Prostate gland (tissue), 2 donors: ENCODE measurements around the gene IREB2. TPM values are rescaled to one million over a fixed set of nuclear protein-coding genes. Genes with fewer than 3 reads are reported as not detected.

Experiments
- DNase-seq: peaks from one replicate; pipeline ENCODE4 v3.0.0-alpha.2; 2019; ENCODE audit warnings: low spot score
- H3K27ac ChIP-seq, 2 donors: fragments of 200-600 bp; sonication (generic); 2 replicates each; pipeline ENCODE4 v1.5.1; 2017 to 2019
- H3K27me3 ChIP-seq: fragments of 200-600 bp; sonication (generic); replicated peaks from 2 replicates; pipeline ENCODE4 v1.5.1; 2019; ENCODE audit not compliant: insufficient read depth
- H3K36me3 ChIP-seq, 2 donors: fragments of 200-600 bp; sonication (generic); 1 replicate in 1 of 2; 2 replicates in 1 of 2; pipeline versions ENCODE4 v1.5.1 to v1.8.1; 2017 to 2019
- H3K4me1 ChIP-seq: fragments of 200-600 bp; sonication (generic); replicated peaks from 2 replicates; pipeline ENCODE4 v1.5.1; 2019
- H3K4me3 ChIP-seq, 2 donors: fragments of 200-600 bp; sonication (generic); 2 replicates each; pipeline ENCODE4 v1.5.1; 2017 to 2019
- H3K9me3 ChIP-seq: fragments of 200-600 bp; sonication (generic); 2 replicates; pipeline ENCODE4 v1.5.1; 2017
- CTCF ChIP-seq, 4 experiments: fragments of 200-600 bp in 2 of 4; fragments of 450-650 bp in 2 of 4; sonication (generic) in 2 of 4; IDR thresholded peaks; 1 replicate in 3 of 4; 2 replicates in 1 of 4; pipeline ENCODE4 v1.5.1; 2016 to 2019; ENCODE audit warnings: antibody characterized with exemption in 4 of 4, mild to moderate bottlenecking in 2 of 4, moderate library complexity in 2 of 4
- POLR2A ChIP-seq: fragments of 450-650 bp; IDR thresholded peaks from one replicate; pipeline ENCODE4 v1.6.1; 2016; ENCODE audit warnings: antibody characterized with exemption, mild to moderate bottlenecking
- POLR2AphosphoS5 ChIP-seq: sonication (generic); formaldehyde crosslinking; IDR thresholded peaks from one replicate; pipeline ENCODE4 v1.6.1; 2017; ENCODE audit warnings: antibody characterized with exemption
- WGBS: methylation state at CpG from one replicate; pipeline ENCODE4 v1.1.5; 2018; 5-methylcytosine and 5-hydroxymethylcytosine counted together
- intact Hi-C: fragments of 100-400 bp; cut with DNase I; formaldehyde crosslinking; loops from one replicate; pipeline ENCODE4 v1.14.2; 2022
- total RNA-seq, 2 donors: library from RNA; depleted of rRNA; stranded (reverse); fragments of >200 nt; gene quantifications; one replicate each; pipeline ENCODE4 v1.1.0, GENCODE V29; 2016

Gene IREB2
- total RNA-seq, 2 donors from 2014 or later = 30.5 to 39.0 TPM

- WGBS = 87% methylated on average over 2 of the region's 2 CpGs
- no peaks in the 10 kb centered on the region for H3K27me3 ChIP-seq
Measured at GRCh38 chr15:78445875-78446274, 7.9 kb downstream of the IREB2 start.

GRCh38 chr15:78446551-78446950, 8.5 kb downstream of the IREB2 start:
- no peak overlapping the region for H3K27ac ChIP-seq

More at GRCh38 chr15:78445875-78446274, 7.9 kb downstream of the IREB2 start:
- no peak for TF ChIP-seq POLR2A
- TF ChIP-seq CTCF (IDR thresholded peaks at IDR 0.05) = no peak
- no peak for TF ChIP-seq POLR2AphosphoS5
- no peak for DNase-seq
- Histone ChIP-seq H3K4me1 (peaks cover 7% of the 10 kb centered on the region), H3K4me3 (no peak overlapping the region), H3K36me3 (no peaks in the 10 kb centered on the region), H3K27ac (no peak overlapping the region), H3K9me3 (no peaks in the 10 kb centered on the region)
- intact Hi-C loops = loop anchor here (10.0 kb wide), 1 partner anchor 49 kb away; no protein-coding TSS in a partner anchor

GRCh38 chr15:78448441-78449219, 10.6 kb downstream of the IREB2 start:
- intact Hi-C loops = loop anchor here (10.0 kb wide), 1 partner anchor 46 kb away; no protein-coding TSS in a partner anchor
- DNase-seq = no peak
- H3K36me3 ChIP-seq = no peaks in the 10 kb centered on the region
- H3K27me3 ChIP-seq = no peaks in the 10 kb centered on the region
- H3K27ac ChIP-seq = peak overlapping the region; percentile 45 to 70
- peaks cover 10% of the 10 kb centered on the region for H3K4me1 ChIP-seq
- TF ChIP-seq CTCF (IDR thresholded peaks at IDR 0.05) (no peak), POLR2AphosphoS5 (no peak), POLR2A (no peak)
- no peak overlapping the region for H3K4me3 ChIP-seq
- WGBS = 44% methylated on average over 4 of the region's 4 CpGs
- H3K9me3 ChIP-seq = no peaks in the 10 kb centered on the region

More at GRCh38 chr15:78446551-78446950, 8.5 kb downstream of the IREB2 start:
- Histone ChIP-seq H3K4me3 (no peak overlapping the region), H3K4me1 (peaks cover 7% of the 10 kb centered on the region), H3K9me3 (no peaks in the 10 kb centered on the region), H3K36me3 (no peaks in the 10 kb centered on the region), H3K27me3 (no peaks in the 10 kb centered on the region)
- 90% methylated on average over 3 of the region's 3 CpGs for WGBS
- no peak for DNase-seq
- intact Hi-C loops = loop anchor here (10.0 kb wide), 1 partner anchor 48 kb away; no protein-coding TSS in a partner anchor
- TF ChIP-seq POLR2AphosphoS5 (no peak), CTCF (IDR thresholded peaks at IDR 0.05) (no peak), POLR2A (no peak)

- Histone ChIP-seq H3K36me3 (no peaks in the 10 kb centered on the region), H3K4me3 (no peak overlapping the region), H3K4me1 (peaks cover 14% of the 10 kb centered on the region), H3K27ac (peak overlapping the region; percentile 45 to 70), H3K27me3 (no peaks in the 10 kb centered on the region), H3K9me3 (no peaks in the 10 kb centered on the region)
- peak; percentile 77 for DNase-seq
- intact Hi-C loops = loop anchor here (10.0 kb wide), 1 partner anchor 45 kb away; no protein-coding TSS in a partner anchor
- TF ChIP-seq CTCF (IDR thresholded peaks at IDR 0.05) (no peak), POLR2AphosphoS5 (peak; percentile 90), POLR2A (no peak)
- WGBS = 30% methylated on average over 8 of the region's 8 CpGs
Measured at GRCh38 chr15:78449220-78449999, 11.4 kb downstream of the IREB2 start.
